Measurements from ENCODE around the gene PXMP2.

Gene PXMP2

DNA sequence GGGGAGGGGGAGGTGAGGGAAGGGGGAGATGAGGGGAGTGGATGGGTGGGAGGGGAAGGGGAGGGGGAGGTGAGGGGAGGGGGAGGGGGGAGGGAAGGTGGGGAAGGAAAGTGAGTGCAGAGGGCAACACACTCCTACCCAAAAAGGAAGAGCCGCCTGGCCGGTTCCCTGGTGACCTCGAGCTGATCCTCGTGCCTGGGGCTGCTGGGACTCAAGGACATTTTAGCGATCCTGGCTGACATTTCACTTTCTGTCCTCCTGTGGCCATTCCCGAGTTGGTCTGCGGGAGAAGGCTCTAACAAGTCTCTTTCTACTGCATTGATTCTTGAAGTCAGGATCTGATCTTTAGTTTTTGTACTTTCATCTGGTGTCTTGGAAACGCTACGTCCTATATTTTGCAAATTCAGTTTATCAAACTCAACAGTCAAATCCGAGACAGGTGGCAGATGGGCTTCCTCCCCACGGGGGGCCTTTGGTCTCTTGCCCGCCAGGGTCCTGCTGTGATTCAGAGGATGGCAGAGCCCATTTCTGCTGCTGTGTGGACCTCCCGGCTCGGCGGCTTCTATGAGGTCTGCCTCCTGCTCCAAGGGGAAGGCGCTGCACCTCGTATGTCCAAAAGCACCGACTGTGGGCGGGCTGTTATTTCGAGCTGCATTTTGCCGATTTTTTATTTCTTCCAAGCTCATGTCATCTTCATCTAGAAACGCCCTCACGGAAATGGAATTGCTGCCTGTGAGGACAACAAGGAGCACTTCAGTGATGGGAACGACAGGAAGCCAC is 42.3 kb downstream of the PXMP2 start:
- peak in 1 of 2 experiments; percentile 37 for DNase-seq
- TF ChIP-seq GATA1 (IDR thresholded peaks at IDR 0.05; ENCODE audit: low read depth, low read length) (no peak), POLR2A (IDR thresholded peaks at IDR 0.05; ENCODE audit: low read length) (no peak)

DNA sequence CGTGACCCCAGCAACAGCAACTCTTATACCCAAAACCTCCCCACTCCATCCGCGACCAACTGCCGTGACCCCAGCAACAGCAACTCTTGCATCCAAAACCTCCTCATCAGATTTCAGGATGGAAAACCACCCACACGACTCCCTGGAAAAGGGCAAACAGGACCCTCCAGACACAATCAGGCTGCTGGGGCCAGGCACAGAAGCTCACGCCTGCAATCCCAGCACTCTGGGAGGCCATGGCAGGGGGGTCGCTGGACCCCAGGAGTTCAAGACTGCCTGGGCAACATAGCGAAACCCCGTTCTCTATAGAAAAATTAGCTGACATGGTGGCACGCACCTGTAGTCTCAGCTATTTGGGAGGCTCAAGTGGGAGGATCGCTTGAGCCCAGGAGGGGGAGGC is 43.0 kb downstream of the PXMP2 start:
- TF ChIP-seq POLR2A (IDR thresholded peaks at IDR 0.05; ENCODE audit: low read length) (no peak), GATA1 (IDR thresholded peaks at IDR 0.05; ENCODE audit: low read depth, low read length) (no peak)
- DNase-seq, result no peak

DNA sequence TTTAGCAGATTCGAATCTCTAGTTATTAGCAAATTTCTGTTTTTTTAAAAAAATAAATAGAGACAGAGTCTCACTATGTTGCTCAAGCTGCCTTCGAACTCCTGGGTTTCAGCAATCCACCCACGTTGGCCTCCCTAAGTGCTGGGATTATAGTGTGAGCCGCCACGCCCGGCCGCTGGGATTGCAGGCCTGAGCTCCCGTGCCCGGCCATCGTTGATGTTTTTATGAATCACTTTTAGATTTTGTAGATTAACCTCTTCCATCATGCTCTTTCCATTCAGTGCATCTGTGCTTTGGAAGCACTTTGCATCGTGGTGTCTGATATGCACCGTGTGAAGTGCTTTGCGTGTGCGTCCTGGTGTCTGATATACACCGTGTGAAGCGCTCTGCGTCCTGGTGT is 44.2 kb downstream of the PXMP2 start:
- TF ChIP-seq GATA1 (IDR thresholded peaks at IDR 0.05; ENCODE audit: low read depth, low read length) (no peak), POLR2A (IDR thresholded peaks at IDR 0.05; ENCODE audit: low read length) (no peak)
- no peak for DNase-seq

DNA sequence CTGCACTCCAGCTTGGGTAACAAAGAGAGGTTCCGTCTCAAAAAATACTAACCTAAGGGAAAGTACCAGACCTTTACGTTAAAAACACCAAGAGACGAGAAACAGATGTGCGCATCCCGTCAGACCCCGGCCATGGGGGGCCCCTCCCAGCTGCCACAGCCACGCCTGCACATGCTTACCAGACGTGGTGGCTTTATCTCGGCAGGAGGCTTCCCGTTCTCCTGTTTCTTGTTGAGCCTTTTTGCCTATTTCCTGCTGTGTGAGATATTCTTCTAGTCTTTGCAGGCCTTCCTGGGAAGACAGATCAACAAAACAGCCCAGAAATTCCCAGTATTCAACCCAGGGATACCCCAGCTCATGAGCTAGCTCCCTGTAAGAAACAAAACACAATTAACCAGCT is 46.8 kb downstream of the PXMP2 start:
- no peak for DNase-seq
- no peak for TF ChIP-seq GATA1 (IDR thresholded peaks at IDR 0.05; ENCODE audit: low read depth, low read length)
- TF ChIP-seq POLR2A (IDR thresholded peaks at IDR 0.05; ENCODE audit: low read length), result no peak

DNA sequence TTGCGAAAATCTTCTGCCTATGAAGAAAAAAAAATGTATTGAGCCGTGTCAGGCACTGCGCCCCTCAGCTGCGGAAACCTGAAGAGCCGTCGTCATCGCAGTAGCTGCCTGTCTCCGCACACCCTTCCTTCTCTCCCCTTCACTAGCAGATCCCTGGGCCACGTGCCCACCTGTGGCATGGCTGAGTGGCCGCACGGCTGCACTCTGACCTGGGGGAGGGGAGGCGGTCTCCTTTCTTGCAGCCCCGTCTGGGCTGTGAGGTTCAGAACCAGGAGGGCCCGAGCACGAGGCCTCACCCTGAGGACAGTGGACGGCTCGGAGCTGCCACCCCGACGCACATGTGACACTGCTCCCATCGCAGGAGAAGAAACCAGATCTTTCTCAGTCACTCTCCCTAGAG is 48.1 kb downstream of the PXMP2 start:
- DNase-seq, result no peak
- TF ChIP-seq GATA1 (IDR thresholded peaks at IDR 0.05; ENCODE audit: low read depth, low read length), result no peak
- no peak for TF ChIP-seq POLR2A (IDR thresholded peaks at IDR 0.05; ENCODE audit: low read length)

DNA sequence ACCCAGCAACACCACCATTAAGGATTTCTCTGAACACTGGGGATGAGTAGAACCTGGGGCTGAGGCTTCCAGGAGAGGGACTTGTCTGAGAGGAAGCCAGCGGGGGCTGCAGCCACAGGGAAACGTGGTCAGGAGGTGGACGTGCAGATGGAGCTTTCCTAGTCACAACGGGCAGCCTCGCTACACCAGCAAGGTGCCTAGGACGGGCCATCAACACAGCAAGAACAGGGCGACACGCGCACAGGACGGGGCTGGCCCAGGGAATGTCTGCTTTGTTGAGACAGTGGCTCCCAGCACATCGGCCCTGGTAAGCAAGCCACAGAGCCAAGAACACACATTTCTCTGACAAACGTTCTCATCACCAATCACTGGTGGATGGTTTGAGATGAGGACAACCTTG is 49.0 kb downstream of the PXMP2 start:
- no peak for TF ChIP-seq POLR2A (IDR thresholded peaks at IDR 0.05; ENCODE audit: low read length)
- TF ChIP-seq GATA1 (IDR thresholded peaks at IDR 0.05; ENCODE audit: low read depth, low read length), result no peak
- DNase-seq, result no peak

DNA sequence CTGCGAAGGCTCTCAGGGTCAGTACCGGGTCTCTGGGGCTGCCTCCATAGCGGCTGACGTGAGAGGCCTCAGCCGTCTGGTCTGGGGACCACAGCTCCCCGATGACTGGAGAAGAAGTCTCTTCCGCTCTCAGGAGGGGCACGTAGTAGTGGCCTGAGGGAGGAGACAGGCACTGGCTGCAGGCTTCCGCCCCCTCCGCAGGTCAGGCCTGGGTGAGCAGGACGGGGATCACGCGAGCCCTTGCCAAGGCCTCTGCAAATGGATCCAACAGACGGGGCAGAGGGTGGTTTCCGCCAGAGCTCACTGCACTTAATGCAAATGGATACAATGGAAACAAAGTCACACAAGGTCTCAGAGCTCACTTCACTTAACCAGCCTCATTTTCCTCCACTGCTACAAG is 49.5 kb downstream of the PXMP2 start:
- DNase-seq, result no peak
- no peak for TF ChIP-seq GATA1 (IDR thresholded peaks at IDR 0.05; ENCODE audit: low read depth, low read length)
- TF ChIP-seq POLR2A (IDR thresholded peaks at IDR 0.05; ENCODE audit: low read length), result no peak

DNA sequence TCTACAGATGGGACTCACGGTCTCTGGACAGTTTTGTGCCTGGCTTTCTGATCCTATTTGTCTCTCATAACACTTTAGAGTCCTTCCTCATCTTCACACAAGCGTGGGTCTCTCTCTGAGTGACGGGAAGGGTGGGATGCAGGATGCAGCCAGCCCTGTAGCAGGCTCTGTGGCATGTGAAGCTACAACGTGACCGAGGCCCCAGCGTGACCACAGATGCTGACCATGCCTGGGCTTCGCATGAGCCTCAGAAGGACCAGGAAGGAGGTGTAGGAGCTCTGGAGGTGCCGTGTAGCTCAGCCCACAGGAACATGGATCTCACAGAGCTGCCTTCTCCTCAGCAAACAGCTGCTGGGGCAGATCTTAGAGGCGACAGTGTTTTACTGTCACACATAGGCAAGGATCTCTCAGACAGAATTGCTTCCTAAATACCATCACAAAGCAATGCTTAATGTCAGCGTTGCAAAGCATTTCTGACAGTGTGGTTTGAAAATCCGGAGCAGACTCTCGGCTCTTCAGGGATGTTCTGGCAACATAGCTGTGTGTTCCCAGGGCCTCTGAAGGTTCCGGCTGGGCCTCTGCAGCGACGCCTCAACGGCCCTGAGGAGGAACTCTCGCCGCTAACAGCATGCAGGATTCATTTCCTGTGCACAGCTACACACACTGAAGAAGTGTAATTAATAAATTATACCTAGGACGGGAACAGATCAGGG is 52.4 kb downstream of the PXMP2 start:
- TF ChIP-seq POLR2A (IDR thresholded peaks at IDR 0.05; ENCODE audit: low read length) (no peak), GATA1 (IDR thresholded peaks at IDR 0.05; ENCODE audit: low read depth, low read length) (no peak)
- no peak for DNase-seq

DNA sequence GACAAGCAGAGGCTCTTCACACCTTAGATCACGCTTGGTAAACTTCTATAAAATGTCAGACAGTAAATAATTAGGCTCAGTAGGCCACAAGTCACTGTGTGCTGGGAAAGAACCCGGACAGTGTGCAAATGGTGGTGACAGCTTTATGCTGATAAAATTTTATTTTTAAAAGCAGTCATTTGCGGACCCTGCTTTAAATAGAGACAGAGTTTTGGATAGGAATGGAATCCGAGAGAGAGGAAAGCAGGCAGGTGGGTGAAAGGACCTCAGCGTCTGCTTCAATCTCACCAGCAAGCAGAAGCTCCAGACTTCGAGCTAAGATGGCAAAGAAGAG is 52.9 kb downstream of the PXMP2 start:
- TF ChIP-seq GATA1 (IDR thresholded peaks at IDR 0.05; ENCODE audit: low read depth, low read length) (no peak), POLR2A (IDR thresholded peaks at IDR 0.05; ENCODE audit: low read length) (no peak)
- no peak for DNase-seq

DNA sequence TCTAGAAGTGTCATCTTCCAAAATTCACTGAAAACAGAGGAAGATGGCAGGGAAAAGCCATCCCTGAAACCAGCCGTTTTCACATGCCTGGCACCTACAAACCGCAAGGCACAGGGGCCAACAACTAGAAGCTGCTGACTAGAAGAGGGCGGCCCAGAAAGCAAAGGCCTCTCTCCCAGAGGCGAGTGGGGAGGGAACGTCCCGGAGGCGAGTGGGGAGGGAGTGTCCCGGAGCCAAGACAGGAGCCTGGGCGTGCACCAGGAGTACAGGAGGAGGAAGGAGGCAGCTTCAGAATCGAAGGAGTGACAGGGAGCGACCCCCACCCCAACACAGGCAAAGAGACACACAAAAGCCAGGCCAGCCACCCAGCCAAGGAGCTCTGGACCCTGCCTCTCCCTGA is 53.3 kb downstream of the PXMP2 start:
- DNase-seq, result no peak
- TF ChIP-seq GATA1 (IDR thresholded peaks at IDR 0.05; ENCODE audit: low read depth, low read length) (no peak), POLR2A (IDR thresholded peaks at IDR 0.05; ENCODE audit: low read length) (no peak)

DNA sequence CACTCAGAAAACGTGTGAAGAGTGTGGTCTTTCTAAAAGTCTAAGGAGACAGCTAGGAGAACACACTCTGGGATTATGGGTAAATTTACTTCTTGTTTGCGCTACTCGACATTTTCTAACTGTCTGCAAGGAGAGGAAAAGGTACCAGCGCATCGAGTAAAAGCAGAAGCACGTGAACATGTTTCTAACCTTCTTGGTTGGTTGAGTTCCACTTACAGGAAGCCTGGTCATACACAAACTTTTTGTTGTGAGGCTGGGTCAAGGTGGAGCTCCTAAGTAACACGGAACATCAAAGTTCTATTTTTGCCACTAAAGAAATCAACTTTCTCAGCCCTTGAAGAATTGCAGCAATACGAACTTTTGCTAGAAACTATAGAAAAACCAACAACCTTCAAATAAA is 54.2 kb downstream of the PXMP2 start:
- DNase-seq, result no peak

DNA sequence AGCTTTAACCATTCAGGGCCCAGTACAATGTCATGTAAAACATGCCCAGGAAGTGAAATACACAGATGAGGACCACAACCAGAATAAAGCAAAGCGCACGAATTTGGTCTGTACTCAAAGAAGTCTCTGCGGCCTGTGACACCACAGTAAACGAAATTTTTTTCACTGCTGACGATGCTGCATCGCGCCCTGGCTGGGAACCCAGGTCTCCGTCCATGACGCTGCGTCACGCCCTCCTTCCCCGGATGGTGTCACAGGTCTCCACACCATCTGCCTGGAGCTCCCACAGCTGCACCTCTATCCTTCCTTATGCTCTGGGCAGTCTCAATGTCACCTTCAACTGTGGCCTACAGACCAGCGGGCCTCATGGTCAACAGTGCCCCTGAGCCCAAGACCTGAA is 56.4 kb downstream of the PXMP2 start:
- DNase-seq, result no peak
- no peak for TF ChIP-seq POLR2A (IDR thresholded peaks at IDR 0.05; ENCODE audit: low read length)
- TF ChIP-seq GATA1 (IDR thresholded peaks at IDR 0.05; ENCODE audit: low read depth, low read length), result no peak

More for the DNA sequence above, 54.2 kb downstream of the PXMP2 start:
- no peak for TF ChIP-seq POLR2A (IDR thresholded peaks at IDR 0.05; ENCODE audit: low read length)
- TF ChIP-seq GATA1 (IDR thresholded peaks at IDR 0.05; ENCODE audit: low read depth, low read length), result no peak

DNA sequence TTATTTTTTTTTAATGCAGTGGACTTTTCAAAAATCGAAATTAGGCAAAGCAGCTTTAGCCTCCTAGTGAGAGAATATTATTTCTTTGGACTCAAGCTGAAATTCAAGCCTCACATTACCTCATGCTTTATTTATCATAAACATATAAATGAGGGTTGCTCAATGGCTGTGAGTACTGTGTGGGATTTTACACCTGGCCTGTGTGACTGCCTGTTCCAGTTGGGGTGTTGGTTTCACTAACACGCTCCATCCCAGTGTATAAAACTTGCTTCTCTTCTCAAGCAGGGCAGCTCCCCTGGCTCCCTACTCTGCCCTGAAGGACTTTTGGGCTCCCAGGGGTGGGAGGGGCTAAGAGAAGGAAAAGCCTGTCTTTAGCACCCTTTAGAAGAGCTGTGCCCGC is 59.2 kb downstream of the PXMP2 start:
- DNase-seq, result no peak
- TF ChIP-seq GATA1 (IDR thresholded peaks at IDR 0.05; ENCODE audit: low read depth, low read length) (no peak), POLR2A (IDR thresholded peaks at IDR 0.05; ENCODE audit: low read length) (no peak)

DNA sequence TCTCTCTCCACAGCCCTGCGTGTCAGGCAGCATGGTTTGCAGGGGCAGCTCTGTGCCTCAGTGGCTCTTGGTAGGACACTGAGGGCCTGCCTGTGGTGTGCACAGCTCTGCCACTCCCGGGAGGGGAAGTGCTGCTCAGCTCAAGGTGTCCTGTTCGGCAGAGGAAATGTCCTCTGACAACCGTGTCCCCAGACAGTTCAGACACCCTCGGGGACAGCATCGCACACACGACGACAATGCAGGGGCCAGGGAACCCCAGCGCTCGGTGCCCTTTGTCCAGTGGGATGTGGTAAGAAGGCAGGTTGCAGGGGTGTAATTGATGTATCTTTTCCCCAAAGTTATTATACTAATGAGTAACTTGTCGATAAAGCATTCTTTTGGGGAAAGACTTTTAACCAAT is 60.0 kb downstream of the PXMP2 start:
- DNase-seq, result no peak
- TF ChIP-seq GATA1 (IDR thresholded peaks at IDR 0.05; ENCODE audit: low read depth, low read length) (no peak), POLR2A (IDR thresholded peaks at IDR 0.05; ENCODE audit: low read length) (no peak)

DNA sequence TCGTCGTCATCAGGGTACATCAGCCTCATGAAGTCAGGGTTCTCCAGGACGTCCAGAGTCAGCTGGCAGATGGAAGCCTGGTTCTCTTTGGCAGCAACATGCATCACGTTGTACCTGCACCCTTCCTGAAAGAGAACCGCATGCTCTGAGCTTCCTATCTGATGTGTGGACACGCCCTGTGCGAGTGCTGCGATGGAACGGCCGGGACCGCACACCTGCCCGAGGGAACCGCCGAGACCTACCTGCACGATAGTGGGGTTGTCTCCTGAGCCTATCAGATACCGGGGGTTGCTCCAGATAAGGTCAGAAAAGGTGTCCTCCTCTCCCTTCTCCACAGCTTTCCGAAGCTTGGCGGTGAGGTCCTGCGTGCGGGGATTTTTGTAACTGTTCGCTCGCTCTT is 60.5 kb downstream of the PXMP2 start:
- no peak for TF ChIP-seq POLR2A (IDR thresholded peaks at IDR 0.05; ENCODE audit: low read length)
- no peak for DNase-seq

Measured in erythroblast (primary cell).